ENCODE data around the gene HYOU1. TPM values are rescaled to one million over a fixed set of nuclear protein-coding genes. Genes with fewer than 3 reads are reported as not detected.

HYOU1 gene
- total and polyA plus RNA-seq, 4 donors = 70.8 to 93.9 (median 87.4) TPM

GRCh38 chr11:119030329-119031047, 26.5 kb downstream of the HYOU1 start, which contains the start of gene SLC37A4:
TSS of gene SLC37A4 (minus strand) at chr11:119030877.
- WGBS (ENCODE audit: insufficient coverage) = under 1% methylated on average over 63 of the region's 67 CpGs
- H3K27me3 ChIP-seq (ENCODE audit: control insufficient read depth, insufficient read depth, low read length) = no peaks in the 10 kb centered on the region
- peak within 1 kb of the TSS; percentile 64 for H3K27ac ChIP-seq (ENCODE audit: low read depth, low read length)
- no peaks in the 10 kb centered on the region for H3K9me3 ChIP-seq (ENCODE audit: control insufficient read depth, insufficient read depth, low read length)
- H3K36me3 ChIP-seq (ENCODE audit: control insufficient read depth, insufficient read depth, low read length) = peaks cover 31% of the 10 kb centered on the region
- peaks cover 29% of the 10 kb centered on the region for H3K4me1 ChIP-seq (ENCODE audit: control insufficient read depth, insufficient read depth, low read length)
- peak within 1 kb of the TSS; percentile 87 for H3K4me3 ChIP-seq (ENCODE audit: low read depth, low read length)
- peak; percentile 78 to 98 (median 87) for DNase-seq (ENCODE audit: low read depth in 4 of 6, low spot score in 6 of 6)

- Histone ChIP-seq H3K4me3 (ENCODE audit: low read depth, low read length) (peak overlapping the region; percentile 87), H3K27me3 (ENCODE audit: control insufficient read depth, insufficient read depth, low read length) (no peaks in the 10 kb centered on the region), H3K4me1 (ENCODE audit: control insufficient read depth, insufficient read depth, low read length) (peaks cover 29% of the 10 kb centered on the region), H3K9me3 (ENCODE audit: control insufficient read depth, insufficient read depth, low read length) (no peaks in the 10 kb centered on the region), H3K36me3 (ENCODE audit: control insufficient read depth, insufficient read depth, low read length) (peaks cover 36% of the 10 kb centered on the region), H3K27ac (ENCODE audit: low read depth, low read length) (peak overlapping the region; percentile 64)
- no peak for DNase-seq (ENCODE audit: low read depth in 4 of 6, low spot score in 6 of 6)
- WGBS (ENCODE audit: insufficient coverage) = 1% methylated on average over 13 of the region's 13 CpGs
Observed at GRCh38 chr11:119030029-119030328, 27.0 kb downstream of the HYOU1 start.

- H3K4me3 ChIP-seq (ENCODE audit: low read depth, low read length) = peak overlapping the region; percentile 87
- H3K4me1 ChIP-seq (ENCODE audit: control insufficient read depth, insufficient read depth, low read length) = peaks cover 29% of the 10 kb centered on the region
- peak overlapping the region; percentile 25 for H3K27ac ChIP-seq (ENCODE audit: low read depth, low read length)
- peak in 2 of 6 donors; percentile 22 to 27 for DNase-seq (ENCODE audit: low read depth in 4 of 6, low spot score in 6 of 6)
- H3K27me3 ChIP-seq (ENCODE audit: control insufficient read depth, insufficient read depth, low read length) = no peaks in the 10 kb centered on the region
- no peaks in the 10 kb centered on the region for H3K9me3 ChIP-seq (ENCODE audit: control insufficient read depth, insufficient read depth, low read length)
- 36% methylated on average over 9 of the region's 10 CpGs for WGBS (ENCODE audit: insufficient coverage)
- H3K36me3 ChIP-seq (ENCODE audit: control insufficient read depth, insufficient read depth, low read length) = peaks cover 41% of the 10 kb centered on the region
Observed at GRCh38 chr11:119029340-119030028, 27.5 kb downstream of the HYOU1 start.

GRCh38 chr11:119029069-119029339, 28.0 kb downstream of the HYOU1 start:
- no peak for DNase-seq (ENCODE audit: low read depth in 4 of 6, low spot score in 6 of 6)
- Histone ChIP-seq H3K4me3 (ENCODE audit: low read depth, low read length) (peak overlapping the region; percentile 9), H3K27me3 (ENCODE audit: control insufficient read depth, insufficient read depth, low read length) (no peaks in the 10 kb centered on the region), H3K4me1 (ENCODE audit: control insufficient read depth, insufficient read depth, low read length) (peaks cover 29% of the 10 kb centered on the region), H3K36me3 (ENCODE audit: control insufficient read depth, insufficient read depth, low read length) (peaks cover 44% of the 10 kb centered on the region), H3K27ac (ENCODE audit: low read depth, low read length) (peak overlapping the region; percentile 25), H3K9me3 (ENCODE audit: control insufficient read depth, insufficient read depth, low read length) (no peaks in the 10 kb centered on the region)
- WGBS (ENCODE audit: insufficient coverage) = 56% methylated on average over 1 of the region's 1 CpG

GRCh38 chr11:119028346-119029068, 28.5 kb downstream of the HYOU1 start:
- Histone ChIP-seq H3K4me1 (ENCODE audit: control insufficient read depth, insufficient read depth, low read length) (peaks cover 29% of the 10 kb centered on the region), H3K9me3 (ENCODE audit: control insufficient read depth, insufficient read depth, low read length) (no peaks in the 10 kb centered on the region), H3K27ac (ENCODE audit: low read depth, low read length) (no peak overlapping the region), H3K4me3 (ENCODE audit: low read depth, low read length) (no peak overlapping the region), H3K27me3 (ENCODE audit: control insufficient read depth, insufficient read depth, low read length) (no peaks in the 10 kb centered on the region), H3K36me3 (ENCODE audit: control insufficient read depth, insufficient read depth, low read length) (peaks cover 44% of the 10 kb centered on the region)
- 81% methylated on average over 8 of the region's 9 CpGs for WGBS (ENCODE audit: insufficient coverage)
- DNase-seq (ENCODE audit: low read depth in 4 of 6, low spot score in 6 of 6) = no peak

- no peaks in the 10 kb centered on the region for H3K9me3 ChIP-seq (ENCODE audit: control insufficient read depth, insufficient read depth, low read length)
- WGBS (ENCODE audit: insufficient coverage) = 96% methylated on average over 6 of the region's 9 CpGs
- peaks cover 29% of the 10 kb centered on the region for H3K4me1 ChIP-seq (ENCODE audit: control insufficient read depth, insufficient read depth, low read length)
- H3K4me3 ChIP-seq (ENCODE audit: low read depth, low read length) = no peak overlapping the region
- no peak overlapping the region for H3K27ac ChIP-seq (ENCODE audit: low read depth, low read length)
- no peaks in the 10 kb centered on the region for H3K27me3 ChIP-seq (ENCODE audit: control insufficient read depth, insufficient read depth, low read length)
- H3K36me3 ChIP-seq (ENCODE audit: control insufficient read depth, insufficient read depth, low read length) = peaks cover 49% of the 10 kb centered on the region
- DNase-seq (ENCODE audit: low read depth in 4 of 6, low spot score in 6 of 6) = no peak
Observed at GRCh38 chr11:119027561-119028345, 29.3 kb downstream of the HYOU1 start.

GRCh38 chr11:119026970-119027369, 30.0 kb downstream of the HYOU1 start:
- WGBS (ENCODE audit: insufficient coverage) = no CpG with 5 or more reads among the region's 2 CpGs
- no peak for DNase-seq (ENCODE audit: low read depth in 4 of 6, low spot score in 6 of 6)
- Histone ChIP-seq H3K27ac (ENCODE audit: low read depth, low read length) (no peak overlapping the region), H3K36me3 (ENCODE audit: control insufficient read depth, insufficient read depth, low read length) (peaks cover 56% of the 10 kb centered on the region), H3K27me3 (ENCODE audit: control insufficient read depth, insufficient read depth, low read length) (no peaks in the 10 kb centered on the region), H3K4me1 (ENCODE audit: control insufficient read depth, insufficient read depth, low read length) (peaks cover 29% of the 10 kb centered on the region), H3K9me3 (ENCODE audit: control insufficient read depth, insufficient read depth, low read length) (no peaks in the 10 kb centered on the region), H3K4me3 (ENCODE audit: low read depth, low read length) (no peak overlapping the region)

- H3K27me3 ChIP-seq (ENCODE audit: control insufficient read depth, insufficient read depth, low read length) = no peaks in the 10 kb centered on the region
Observed at GRCh38 chr11:119025978-119026766, 30.8 kb downstream of the HYOU1 start.

GRCh38 chr11:119025541-119025940, 31.5 kb downstream of the HYOU1 start:
- no peak overlapping the region for H3K27ac ChIP-seq (ENCODE audit: low read depth, low read length)
- H3K27me3 ChIP-seq (ENCODE audit: control insufficient read depth, insufficient read depth, low read length) = no peaks in the 10 kb centered on the region
- 85% methylated on average over 5 of the region's 5 CpGs for WGBS (ENCODE audit: insufficient coverage)
- no peaks in the 10 kb centered on the region for H3K9me3 ChIP-seq (ENCODE audit: control insufficient read depth, insufficient read depth, low read length)
- no peak for DNase-seq (ENCODE audit: low read depth in 4 of 6, low spot score in 6 of 6)
- H3K4me3 ChIP-seq (ENCODE audit: low read depth, low read length) = no peak overlapping the region
- H3K36me3 ChIP-seq (ENCODE audit: control insufficient read depth, insufficient read depth, low read length) = peaks cover 64% of the 10 kb centered on the region
- peaks cover 25% of the 10 kb centered on the region for H3K4me1 ChIP-seq (ENCODE audit: control insufficient read depth, insufficient read depth, low read length)

More at GRCh38 chr11:119025978-119026766, 30.8 kb downstream of the HYOU1 start:
- peaks cover 26% of the 10 kb centered on the region for H3K4me1 ChIP-seq (ENCODE audit: control insufficient read depth, insufficient read depth, low read length)
- no peaks in the 10 kb centered on the region for H3K9me3 ChIP-seq (ENCODE audit: control insufficient read depth, insufficient read depth, low read length)
- peaks cover 60% of the 10 kb centered on the region for H3K36me3 ChIP-seq (ENCODE audit: control insufficient read depth, insufficient read depth, low read length)
- no peak for DNase-seq (ENCODE audit: low read depth in 4 of 6, low spot score in 6 of 6)
- H3K27ac ChIP-seq (ENCODE audit: low read depth, low read length) = no peak overlapping the region
- 89% methylated on average over 15 of the region's 16 CpGs for WGBS (ENCODE audit: insufficient coverage)
- no peak overlapping the region for H3K4me3 ChIP-seq (ENCODE audit: low read depth, low read length)

Measured in spinal cord (tissue), 10 donors.